H1 (cell line): Measurements from ENCODE around the gene SPAG16. TPM values are rescaled to one million over a fixed set of nuclear protein-coding genes. Genes with fewer than 3 reads are reported as not detected.

Source experiments
- CTCF ChIA-PET: fragments of 300-600 bp; sonication (Branson Sonifier 250); formaldehyde crosslinking; loops from one replicate; lab custom pipeline; 2021; ENCODE audit not compliant: partially characterized antibody; lab: Charles Lee
- POLR2A ChIA-PET: fragments of 300-600 bp; sonication (Branson Sonifier 250); formaldehyde crosslinking; loops from one replicate; lab custom pipeline; 2021; ENCODE audit warnings: inconsistent platforms; ENCODE audit not compliant: partially characterized antibody; lab: Charles Lee
- DNase-seq, 2 experiments: peaks; one replicate each; pipeline versions ENCODE4 v3.0.0 to v3.0.0-alpha.2; 2010 to 2022; ENCODE audit warnings: low spot score in 2 of 2, low read depth in 1 of 2, mixed read lengths in 1 of 2
- FAIRE-seq: peaks from 2 replicates; lab custom pipeline; 2011; peaks lifted over from hg19 to GRCh38; lab: Jason Lieb, UNC
- H2AFZ ChIP-seq: 2 replicates; pipeline ENCODE4 v1.8.1; 2012; ENCODE audit warnings: low read length, inconsistent platforms
- H2AK5ac ChIP-seq: 2 replicates; pipeline ENCODE4 v1.6.1; 2013; ENCODE audit warnings: low read depth, low read length
- H2BK120ac ChIP-seq: replicated peaks from 2 replicates; pipeline ENCODE3; 2013; ENCODE audit warnings: low read depth, low read length, inconsistent platforms
- H2BK12ac ChIP-seq: 2 replicates; pipeline ENCODE4 v1.6.1; 2013; ENCODE audit warnings: low read depth, low read length
- H2BK15ac ChIP-seq: 2 replicates; pipeline ENCODE4 v1.6.1; 2013; ENCODE audit warnings: low read length
- H2BK20ac ChIP-seq: 2 replicates; pipeline ENCODE4 v1.6.1; 2013; ENCODE audit warnings: low read length
- H2BK5ac ChIP-seq: 2 replicates; pipeline ENCODE4 v1.6.1; 2013; ENCODE audit warnings: low read depth, low read length
- H3K14ac ChIP-seq: 2 replicates; pipeline ENCODE4 v1.6.1; 2013; ENCODE audit warnings: inconsistent platforms; ENCODE audit not compliant: insufficient read length
- H3K18ac ChIP-seq: 2 replicates; pipeline ENCODE4 v1.6.1; 2013; ENCODE audit warnings: low read length; ENCODE audit errors: extremely low read depth
- H3K23ac ChIP-seq: 2 replicates; pipeline ENCODE4 v1.6.1; 2013; ENCODE audit warnings: inconsistent platforms; ENCODE audit not compliant: insufficient read length
- H3K23me2 ChIP-seq: 2 replicates; pipeline ENCODE4 v1.6.1; 2013; ENCODE audit warnings: low read depth, low read length
- H3K27ac ChIP-seq: 2 replicates; pipeline ENCODE4 v1.6.1; 2011; ENCODE audit warnings: low read depth, low read length, inconsistent platforms
- H3K27me3 ChIP-seq, 4 experiments: replicated peaks in 1 of 4; 1 replicate in 1 of 4; 2 replicates in 3 of 4; pipeline versions ENCODE4 v1.6.1 to v1.8.1; 2011 to 2013; ENCODE audit warnings: low read length in 3 of 4, mild to moderate bottlenecking in 3 of 4, inconsistent platforms in 2 of 4, mixed read lengths in 2 of 4, moderate library complexity in 1 of 4; ENCODE audit not compliant: control insufficient read depth in 3 of 4, insufficient read depth in 3 of 4; ENCODE audit errors: extremely low read depth in 1 of 4
- H3K36me3 ChIP-seq, 4 experiments: 2 replicates each; pipeline versions ENCODE4 v1.6.1 to v1.8.1; 2011 to 2013; ENCODE audit warnings: mild to moderate bottlenecking in 4 of 4, low read length in 3 of 4, moderate library complexity in 2 of 4, control low read depth in 1 of 4, inconsistent platforms in 1 of 4; ENCODE audit not compliant: insufficient read depth in 4 of 4, control insufficient read depth in 2 of 4
- H3K4ac ChIP-seq: replicated peaks from 2 replicates; pipeline ENCODE3; 2013; ENCODE audit warnings: low read length, low read depth, mixed read lengths, inconsistent platforms; ENCODE audit not compliant: insufficient read length
- H3K4me1 ChIP-seq, 4 experiments: replicated peaks in 1 of 4; 1 replicate in 1 of 4; 2 replicates in 3 of 4; pipeline versions ENCODE4 v1.6.1 to v1.8.1; 2011 to 2013; ENCODE audit warnings: low read length in 3 of 4, inconsistent platforms in 2 of 4, mixed read lengths in 1 of 4; ENCODE audit not compliant: insufficient read depth in 4 of 4, control insufficient read depth in 3 of 4
- H3K4me2 ChIP-seq, 2 experiments: 2 replicates each; pipeline versions ENCODE4 v1.6.1 to v1.8.1; 2011 to 2013; ENCODE audit warnings: low read depth in 2 of 2, low read length in 2 of 2, control low read depth in 1 of 2, inconsistent platforms in 1 of 2, mild to moderate bottlenecking in 1 of 2; ENCODE audit not compliant: insufficient read depth in 1 of 2
- H3K4me3 ChIP-seq, 4 experiments: fragments of 200-600, 300-600 bp in 1 of 4; sonication (generic), shearing (Covaris generic), sonication (Bioruptor Twin) in 1 of 4; 2 replicates each; pipeline versions ENCODE4 v1.5.1 to v1.8.1; 2011 to 2016; ENCODE audit warnings: low read length in 4 of 4, low read depth in 3 of 4, control low read depth in 2 of 4, inconsistent platforms in 2 of 4, mild to moderate bottlenecking in 2 of 4, mixed read lengths in 1 of 4, moderate library complexity in 1 of 4; ENCODE audit not compliant: insufficient read depth in 2 of 4; ENCODE audit errors: extremely low read depth in 1 of 4
- H3K56ac ChIP-seq: replicated peaks from 2 replicates; pipeline ENCODE3; 2013; ENCODE audit warnings: low read depth, mild to moderate bottlenecking, mixed read lengths, low read length, inconsistent platforms; ENCODE audit not compliant: insufficient read length
- H3K79me1 ChIP-seq: 2 replicates; pipeline ENCODE4 v1.6.1; 2013; ENCODE audit warnings: low read depth, low read length, control low read depth
- H3K79me2 ChIP-seq, 2 experiments: 2 replicates each; pipeline versions ENCODE4 v1.6.1 to v1.8.1; 2012 to 2013; ENCODE audit warnings: low read length in 2 of 2, mild to moderate bottlenecking in 2 of 2, inconsistent platforms in 1 of 2; ENCODE audit not compliant: insufficient read depth in 2 of 2, control insufficient read depth in 1 of 2
- H3K9ac ChIP-seq, 4 experiments: replicated peaks in 1 of 4; 1 replicate in 1 of 4; 2 replicates in 3 of 4; pipeline versions ENCODE4 v1.6.1 to v1.8.1; 2011 to 2013; ENCODE audit warnings: low read depth in 3 of 4, low read length in 3 of 4, control low read depth in 2 of 4, mild to moderate bottlenecking in 2 of 4, moderate library complexity in 2 of 4, inconsistent platforms in 1 of 4; ENCODE audit errors: extremely low read depth in 1 of 4
- H3K9me3 ChIP-seq, 2 experiments: 2 replicates each; pipeline versions ENCODE4 v1.6.1 to v1.8.1; 2012 to 2013; ENCODE audit warnings: mild to moderate bottlenecking in 2 of 2, moderate library complexity in 2 of 2, control low read depth in 1 of 2, inconsistent platforms in 1 of 2, low read depth in 1 of 2, low read length in 1 of 2, mixed read lengths in 1 of 2; ENCODE audit not compliant: insufficient read depth in 2 of 2
- H4K20me1 ChIP-seq, 2 experiments: replicated peaks in 1 of 2; 2 replicates each; pipeline versions ENCODE3 to v1.8.1; 2011 to 2013; ENCODE audit warnings: inconsistent platforms in 2 of 2, low read length in 2 of 2, mild to moderate bottlenecking in 1 of 2; ENCODE audit not compliant: insufficient read depth in 2 of 2, control insufficient read depth in 1 of 2
- H4K5ac ChIP-seq: 2 replicates; pipeline ENCODE4 v1.6.1; 2013; ENCODE audit warnings: low read length, low read depth, mixed read lengths, inconsistent platforms; ENCODE audit not compliant: insufficient read length
- H4K8ac ChIP-seq: 2 replicates; pipeline ENCODE4 v1.8.0; 2013; ENCODE audit warnings: mild to moderate bottlenecking, moderate library complexity, low read length, inconsistent platforms; ENCODE audit not compliant: insufficient read depth; ENCODE audit errors: extremely low read depth
- H4K91ac ChIP-seq: replicated peaks from 2 replicates; pipeline ENCODE3; 2013; ENCODE audit warnings: low read length, mixed read lengths, inconsistent platforms; ENCODE audit not compliant: insufficient read length
- CBX5 ChIP-seq: fragments of 300-800, 300-1000 bp; sonication (generic); IDR thresholded peaks from 2 replicates; pipeline ENCODE4 v1.7.1; 2016; ENCODE audit warnings: antibody characterized with exemption, low read length, low read depth
- CEBPB ChIP-seq: IDR thresholded peaks from 2 replicates; pipeline ENCODE4 v1.6.1; 2012; ENCODE audit warnings: low read depth, low read length
- KDM1A ChIP-seq: fragments of 200-600, 300-600 bp; sonication (generic); IDR thresholded peaks from 2 replicates; pipeline ENCODE4 v1.7.1; 2016; ENCODE audit warnings: mild to moderate bottlenecking, low read length, borderline replicate concordance
- NANOG ChIP-seq: IDR thresholded peaks from 2 replicates; pipeline ENCODE4 v1.6.1; 2011; ENCODE audit warnings: low read length, low read depth, mild to moderate bottlenecking, inconsistent platforms; ENCODE audit not compliant: insufficient read depth, poor library complexity, severe bottlenecking
- WGBS, 2 experiments: shearing (Covaris generic) in 1 of 2; methylation state at CpG; one replicate each; pipeline versions ENCODE4 v1.1.6 to v1.1.7; 2013 to 2015; ENCODE audit warnings: low lambda C conversion rate in 2 of 2, mixed read lengths in 2 of 2, inconsistent platforms in 1 of 2, low coverage in 1 of 2, missing lambda C conversion rate in 1 of 2; ENCODE audit not compliant: insufficient replicate concordance in 2 of 2, insufficient coverage in 1 of 2, insufficient read length in 1 of 2; ENCODE audit errors: extremely low coverage in 1 of 2, missing lambda C conversion rate in 1 of 2; 5-methylcytosine and 5-hydroxymethylcytosine counted together
- polyA plus RNA-seq, 7 experiments: library from polyadenylated mRNA; depleted of rRNA in 3 of 7; stranded (reverse) in 5 of 7; unstranded in 2 of 7; fragments of >200 nt in 5 of 7; fragments of 200-250 nt in 2 of 7; gene quantifications; 1 replicate in 5 of 7; 2 replicates in 1 of 7; 4 replicates in 1 of 7; pipeline versions ENCODE4 v1.2.1 to v1.2.3, GENCODE V29; 2011 to 2013; ENCODE audit warnings: missing spikeins in 2 of 7, mixed read lengths in 2 of 7
- total RNA-seq: library from RNA; stranded (reverse); fragmentation: NEBNext Ultra II Directional; extraction: Animal tissue kit (Norgen Biotek cat#: 25700); gene quantifications from 2 replicates; pipeline ENCODE4 v1.2.1, GENCODE V29; 2021

The SPAG16 gene
- total and polyA plus RNA-seq, 2 of the 8 experiments (the other 6 are each of a cell fraction or from before 2014, with no cell fraction given): 6.0 to 14.9 TPM

DNA sequence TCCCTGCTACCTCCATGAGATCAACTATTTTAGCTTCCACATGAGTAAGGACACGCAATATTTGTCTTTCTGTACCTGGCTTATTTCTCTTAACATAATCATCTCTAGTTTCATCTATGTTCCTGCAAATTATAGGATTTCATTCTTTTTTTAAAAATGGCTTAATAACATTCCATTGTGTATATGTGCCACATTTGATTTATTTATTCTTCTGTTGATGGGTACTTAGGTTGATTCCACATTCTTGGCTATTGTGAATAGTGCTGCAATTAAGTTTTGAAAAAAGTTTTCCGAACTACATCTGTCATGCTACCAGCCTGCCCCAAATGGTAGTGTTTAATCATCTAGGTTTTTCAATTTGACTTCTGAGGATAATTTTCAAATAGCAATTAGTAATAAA is 36.3 kb downstream of the SPAG16 start:
- Histone ChIP-seq H3K18ac (no peak overlapping the region), H3K27ac (no peak overlapping the region), H3K23me2 (no peaks in the 10 kb centered on the region), H3K56ac (no peak overlapping the region), H3K14ac (no peak overlapping the region), H3K23ac (no peak overlapping the region), H3K4me2 (no peak overlapping the region), H3K79me1 (no peaks in the 10 kb centered on the region), H4K5ac (no peak overlapping the region), H3K4me1 (no peaks in the 10 kb centered on the region), H2BK120ac (no peak overlapping the region), H4K8ac (no peak overlapping the region), H4K20me1 (peaks cover 0 to 1% of the 10 kb centered on the region in 2 experiments), H4K91ac (no peak overlapping the region), H3K79me2 (no peaks in the 10 kb centered on the region), H2AFZ (no peak overlapping the region), H3K4ac (no peak overlapping the region), H3K27me3 (no peaks in the 10 kb centered on the region), H2BK20ac (no peak overlapping the region), H2BK15ac (no peak overlapping the region), H3K9ac (no peak overlapping the region), H3K36me3 (peaks cover 0 to 5% (median 0%) of the 10 kb centered on the region in 4 experiments; a peak in 3 of 8 replicates), H2BK5ac (no peak overlapping the region), H3K9me3 (no peaks in the 10 kb centered on the region), H2AK5ac (no peak overlapping the region), H2BK12ac (no peak overlapping the region), H3K4me3 (no peak overlapping the region)
- FAIRE-seq: no peak
- TF ChIP-seq CEBPB: no peak
- TF ChIP-seq NANOG: no peak
- TF ChIP-seq KDM1A: no peak
- TF ChIP-seq CBX5: no peak
- DNase-seq: no peak
- 94% methylated on average over 2 of the region's 2 CpGs; no CpG with 5 or more reads in 1 of the 2 experiments for WGBS, 2 experiments
- CTCF ChIA-PET: no interaction called here
- POLR2A ChIA-PET: no interaction called here
